Cardiac fibroblast (primary cell): ENCODE data around the gene RHOA.
"Not testable (repeated sequence)": the region's sequence is repeated elsewhere in the genome, so short reads cannot be mapped to it uniquely, and the experiment has no call there.

ENCODE experiments used
- DNase-seq, 2 donors: peaks; one replicate each; pipeline versions ENCODE4 v3.0.0 to v3.0.0-alpha.2; 2010; ENCODE audit warnings: low read depth in 2 of 2
- H3K4me3 ChIP-seq, 2 donors: replicated peaks in 1 of 2; 1 replicate in 1 of 2; 2 replicates in 1 of 2; pipeline ENCODE4 v1.5.1; 2011; ENCODE audit warnings: low read depth in 2 of 2, low read length in 2 of 2, mild to moderate bottlenecking in 2 of 2, moderate library complexity in 1 of 2
- TF ChIP-seq, protein P1 (sequence below): IDR thresholded peaks from one replicate; pipeline ENCODE4 v1.5.1; 2011; ENCODE audit warnings: low read depth, mild to moderate bottlenecking, low read length, inconsistent platforms

The RHOA gene

DNA sequence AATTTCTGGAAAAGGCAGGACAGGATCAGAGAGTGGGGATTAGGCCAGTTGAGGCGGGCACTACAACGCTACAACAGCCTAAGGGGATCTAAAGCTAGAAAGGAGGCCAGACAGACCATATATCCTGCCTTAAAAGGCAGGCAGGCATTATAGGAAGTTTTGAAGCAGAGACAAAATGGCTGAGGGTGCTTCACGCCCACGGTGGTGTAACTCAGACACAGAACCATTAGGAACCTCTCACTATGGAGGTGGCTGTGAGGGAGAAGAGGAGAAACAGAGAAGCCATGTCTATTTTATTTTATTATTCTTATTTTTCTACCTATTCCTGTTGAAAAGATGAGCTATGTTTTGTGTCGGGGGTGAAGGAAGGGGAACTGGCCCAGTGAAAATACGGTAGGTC is 69.8 kb downstream of the RHOA start:
- H3K4me3 ChIP-seq, result no peak overlapping the region

DNA sequence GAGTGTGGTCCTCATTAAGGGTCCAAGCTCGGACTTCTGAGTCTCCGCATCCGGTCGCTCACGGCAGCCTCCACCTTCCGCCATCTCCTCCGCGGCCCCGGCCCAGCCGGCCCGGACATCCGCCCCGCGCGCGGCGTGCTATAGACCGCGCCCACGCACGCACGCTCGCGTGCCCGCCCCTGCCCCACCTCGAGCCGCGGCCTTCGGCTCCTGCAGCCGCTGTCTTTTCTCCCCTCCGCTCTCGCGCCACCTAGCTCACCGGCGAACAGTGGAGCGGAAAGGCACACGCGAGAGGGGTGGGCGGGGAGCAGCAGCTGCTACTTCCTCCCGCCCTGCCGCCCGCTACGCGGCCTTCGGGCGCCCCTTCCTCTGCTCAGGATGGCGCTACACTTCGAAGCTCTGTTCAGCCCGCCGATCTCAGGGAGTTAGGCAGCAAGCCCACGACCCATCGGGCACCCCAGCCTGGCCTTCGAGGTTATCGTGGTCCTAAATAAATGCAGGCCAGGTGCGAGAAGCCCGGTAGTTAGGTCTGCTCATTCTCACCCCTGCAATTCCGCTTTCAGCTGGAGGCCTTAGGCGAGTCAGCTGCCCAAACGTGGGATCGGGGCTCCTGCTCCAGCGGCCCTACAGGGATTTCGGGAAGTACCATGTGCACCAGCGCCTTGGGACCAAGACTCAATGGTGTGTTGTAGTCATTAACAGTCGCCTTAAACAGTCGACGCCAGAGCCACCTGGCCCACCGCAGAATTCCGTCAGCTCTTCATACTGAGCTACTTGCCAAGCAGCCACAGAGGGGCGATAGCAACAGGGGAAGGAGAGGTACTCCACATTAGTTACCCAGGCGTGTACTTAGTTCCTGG is 71.6 kb downstream of the RHOA start, which contains the start of gene USP4:
USP4 (minus strand) TSS at position 113 of the 860 bp plus-strand sequence; CDS start at position 84, 29 bp downstream.
- TF ChIP-seq, protein P1, sequence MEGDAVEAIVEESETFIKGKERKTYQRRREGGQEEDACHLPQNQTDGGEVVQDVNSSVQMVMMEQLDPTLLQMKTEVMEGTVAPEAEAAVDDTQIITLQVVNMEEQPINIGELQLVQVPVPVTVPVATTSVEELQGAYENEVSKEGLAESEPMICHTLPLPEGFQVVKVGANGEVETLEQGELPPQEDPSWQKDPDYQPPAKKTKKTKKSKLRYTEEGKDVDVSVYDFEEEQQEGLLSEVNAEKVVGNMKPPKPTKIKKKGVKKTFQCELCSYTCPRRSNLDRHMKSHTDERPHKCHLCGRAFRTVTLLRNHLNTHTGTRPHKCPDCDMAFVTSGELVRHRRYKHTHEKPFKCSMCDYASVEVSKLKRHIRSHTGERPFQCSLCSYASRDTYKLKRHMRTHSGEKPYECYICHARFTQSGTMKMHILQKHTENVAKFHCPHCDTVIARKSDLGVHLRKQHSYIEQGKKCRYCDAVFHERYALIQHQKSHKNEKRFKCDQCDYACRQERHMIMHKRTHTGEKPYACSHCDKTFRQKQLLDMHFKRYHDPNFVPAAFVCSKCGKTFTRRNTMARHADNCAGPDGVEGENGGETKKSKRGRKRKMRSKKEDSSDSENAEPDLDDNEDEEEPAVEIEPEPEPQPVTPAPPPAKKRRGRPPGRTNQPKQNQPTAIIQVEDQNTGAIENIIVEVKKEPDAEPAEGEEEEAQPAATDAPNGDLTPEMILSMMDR, result peak; percentile 49
- peak within 1 kb of the TSS; percentile 82 for H3K4me3 ChIP-seq
- DNase-seq, result peak; percentile 87 to 91

More for the DNA sequence above, 69.8 kb downstream of the RHOA start:
- TF ChIP-seq, protein P1, result no peak
- no peak for DNase-seq

DNA sequence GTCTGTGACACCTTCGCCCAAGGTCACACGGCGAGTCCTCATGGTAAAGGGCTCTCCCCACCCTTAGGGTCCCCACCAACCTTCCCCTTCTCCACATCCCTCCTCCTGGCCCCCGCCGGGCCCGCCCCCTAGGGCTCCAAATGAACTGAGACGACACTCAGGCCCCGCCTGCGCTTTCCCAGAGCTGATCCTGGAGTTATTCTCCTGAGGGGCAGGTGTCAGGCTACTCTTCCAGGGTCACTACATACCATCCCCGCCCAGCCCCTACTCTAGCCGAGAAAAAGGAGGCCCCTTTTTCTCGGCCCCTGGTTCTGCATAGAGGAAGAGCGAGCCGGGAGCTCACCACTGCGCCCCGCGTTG is 72.2 kb downstream of the RHOA start:
- H3K4me3 ChIP-seq, result peak overlapping the region; percentile 82
- TF ChIP-seq, protein P1, result no peak
- no peak for DNase-seq

DNA sequence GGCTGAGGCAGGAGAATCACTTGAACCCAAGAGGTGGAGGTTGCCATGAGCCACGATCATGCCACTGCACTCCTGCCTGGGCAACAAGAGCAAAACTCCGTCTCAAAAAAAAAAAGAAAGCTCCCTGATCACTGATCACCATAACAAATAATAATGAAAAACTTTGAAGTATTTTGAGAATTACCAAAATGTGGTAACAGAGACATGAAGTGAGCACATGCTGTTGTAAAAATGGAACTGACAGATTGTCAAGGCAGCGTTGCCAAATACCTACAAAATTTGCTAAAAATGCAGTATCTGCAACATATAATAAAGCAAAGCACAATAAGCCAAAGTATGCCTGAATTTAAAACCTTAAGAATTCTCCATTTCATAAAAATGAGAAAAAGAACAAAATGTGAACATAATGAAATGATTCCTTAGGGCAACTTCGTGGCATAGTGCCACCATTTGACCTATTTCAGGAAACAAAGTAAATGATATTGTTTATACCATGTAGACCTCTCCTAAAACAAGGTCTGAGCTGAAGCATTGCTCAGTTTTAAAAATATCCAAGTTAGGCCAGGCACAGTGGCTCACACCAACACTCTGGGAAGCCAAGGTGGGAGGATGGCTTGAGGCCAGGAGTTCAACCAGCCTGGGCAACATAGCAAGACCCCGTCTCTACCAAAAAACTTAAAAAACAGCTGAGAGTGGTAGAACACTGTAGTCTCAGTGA is 77.7 kb downstream of the RHOA start:
- DNase-seq, result no peak
- TF ChIP-seq, protein P1, result no peak
- no peak overlapping the region for H3K4me3 ChIP-seq

DNA sequence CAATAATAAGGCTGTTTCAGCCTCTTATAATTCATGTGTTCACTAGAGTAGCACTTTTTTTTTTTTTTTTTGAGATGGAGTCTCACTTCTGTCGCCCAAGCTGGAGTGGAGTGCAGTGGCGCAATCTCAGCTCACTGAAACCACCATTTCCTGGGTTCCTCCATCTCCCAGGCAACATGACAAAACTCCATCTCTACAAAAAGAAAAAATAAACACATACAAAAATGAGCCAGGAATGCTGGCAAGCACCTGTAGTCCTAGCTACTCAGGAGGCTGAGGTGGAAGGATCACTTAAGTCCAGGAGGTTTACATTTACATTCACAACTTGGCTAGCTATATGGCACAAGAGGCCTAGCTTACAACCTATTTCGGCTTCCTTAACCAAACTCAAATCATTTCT is 78.7 kb downstream of the RHOA start:
- DNase-seq, result peak in 1 of 2 donors; percentile 36
- TF ChIP-seq, protein P1, result no peak
- H3K4me3 ChIP-seq, result no peak overlapping the region

DNA sequence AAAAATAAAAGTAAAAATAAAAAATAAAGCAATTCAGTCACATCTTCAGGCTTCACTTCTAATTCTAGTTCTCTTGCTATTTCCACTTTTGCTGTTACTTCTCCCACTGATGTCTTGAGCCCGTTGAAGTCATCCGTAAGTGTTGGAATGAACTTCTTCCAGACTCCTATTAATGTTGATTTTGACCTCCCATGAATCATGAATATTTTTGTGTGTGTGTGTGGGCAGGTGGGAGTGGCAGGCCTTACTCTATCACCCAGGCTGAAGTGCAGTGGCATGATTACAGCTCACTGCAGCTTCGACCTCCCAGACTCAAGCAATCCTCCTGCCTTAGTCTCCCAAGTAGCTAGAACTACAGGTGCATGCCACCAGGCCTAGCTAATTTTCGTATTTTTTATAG is 82.6 kb downstream of the RHOA start:
- no peak overlapping the region for H3K4me3 ChIP-seq
- TF ChIP-seq, protein P1, result no peak
- DNase-seq, result peak in 1 of 2 donors; percentile 11

DNA sequence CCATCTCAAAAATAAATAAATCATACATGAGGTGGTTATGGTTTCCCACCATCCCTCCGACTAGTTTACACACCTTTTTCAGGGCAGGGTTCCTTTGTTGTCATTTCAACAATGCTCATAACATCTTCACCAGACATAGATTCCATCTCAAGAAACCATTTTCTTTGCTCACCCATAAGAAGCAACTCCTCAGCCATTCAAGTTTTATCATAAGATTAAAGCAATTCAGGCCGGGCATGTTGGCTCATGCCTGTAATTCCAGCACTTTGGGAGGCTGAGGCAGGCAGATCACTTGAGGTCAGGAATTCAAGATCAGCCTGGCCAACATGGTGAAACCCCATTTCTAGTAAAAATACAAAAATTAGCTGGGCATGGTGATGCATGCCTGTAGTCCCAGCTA is 83.4 kb downstream of the RHOA start:
- H3K4me3 ChIP-seq, DNase-seq: not testable (repeated sequence)
